GM13977 (cell line): Measurements from ENCODE around the gene LMCD1.

Experiments
- DNase-seq: peaks from one replicate; pipeline ENCODE4 v3.0.0; 2012; ENCODE audit warnings: low spot score
- in situ Hi-C: fragments of 300-500 bp; cut with MboI; formaldehyde crosslinking; loops from one replicate; pipeline ENCODE4 v1.12.0; 2022; ENCODE audit warnings: low sequenced_read_pairs, low pct_unique_long_range_greater_than_20kb, mixed read lengths, inconsistent platforms; ENCODE audit not compliant: unreplicated experiment
- TF ChIP-seq, protein P1 (sequence below): IDR thresholded peaks from 2 replicates; pipeline ENCODE4 v1.5.1; 2012; ENCODE audit warnings: mild to moderate bottlenecking, control low read depth; ENCODE audit not compliant: insufficient read depth; ENCODE audit errors: extremely low read depth, missing control alignments

LMCD1 gene

DNA sequence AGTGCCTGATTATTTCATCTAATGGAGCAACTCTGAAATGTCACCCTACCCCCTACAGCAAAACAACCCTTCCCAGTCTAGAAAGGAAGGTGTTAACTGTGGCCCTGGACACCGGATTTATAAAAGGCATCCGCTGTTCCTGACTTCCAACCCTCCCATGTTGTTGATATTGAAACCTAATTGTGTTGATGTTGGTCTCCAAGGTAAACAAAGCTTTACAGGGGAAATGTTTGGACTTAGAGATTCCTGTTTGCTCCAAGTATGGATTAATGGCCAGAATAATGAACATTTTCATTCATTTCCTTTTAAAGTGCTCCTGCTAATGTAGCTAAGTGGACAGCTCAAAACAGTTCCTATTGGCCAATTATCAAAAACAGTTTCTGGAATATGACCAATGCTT, 19.4 kb upstream of the LMCD1 start:
- in situ Hi-C loops: no loop called here
- TF ChIP-seq, protein P1, sequence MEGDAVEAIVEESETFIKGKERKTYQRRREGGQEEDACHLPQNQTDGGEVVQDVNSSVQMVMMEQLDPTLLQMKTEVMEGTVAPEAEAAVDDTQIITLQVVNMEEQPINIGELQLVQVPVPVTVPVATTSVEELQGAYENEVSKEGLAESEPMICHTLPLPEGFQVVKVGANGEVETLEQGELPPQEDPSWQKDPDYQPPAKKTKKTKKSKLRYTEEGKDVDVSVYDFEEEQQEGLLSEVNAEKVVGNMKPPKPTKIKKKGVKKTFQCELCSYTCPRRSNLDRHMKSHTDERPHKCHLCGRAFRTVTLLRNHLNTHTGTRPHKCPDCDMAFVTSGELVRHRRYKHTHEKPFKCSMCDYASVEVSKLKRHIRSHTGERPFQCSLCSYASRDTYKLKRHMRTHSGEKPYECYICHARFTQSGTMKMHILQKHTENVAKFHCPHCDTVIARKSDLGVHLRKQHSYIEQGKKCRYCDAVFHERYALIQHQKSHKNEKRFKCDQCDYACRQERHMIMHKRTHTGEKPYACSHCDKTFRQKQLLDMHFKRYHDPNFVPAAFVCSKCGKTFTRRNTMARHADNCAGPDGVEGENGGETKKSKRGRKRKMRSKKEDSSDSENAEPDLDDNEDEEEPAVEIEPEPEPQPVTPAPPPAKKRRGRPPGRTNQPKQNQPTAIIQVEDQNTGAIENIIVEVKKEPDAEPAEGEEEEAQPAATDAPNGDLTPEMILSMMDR: no peak
- DNase-seq: no peak

DNA sequence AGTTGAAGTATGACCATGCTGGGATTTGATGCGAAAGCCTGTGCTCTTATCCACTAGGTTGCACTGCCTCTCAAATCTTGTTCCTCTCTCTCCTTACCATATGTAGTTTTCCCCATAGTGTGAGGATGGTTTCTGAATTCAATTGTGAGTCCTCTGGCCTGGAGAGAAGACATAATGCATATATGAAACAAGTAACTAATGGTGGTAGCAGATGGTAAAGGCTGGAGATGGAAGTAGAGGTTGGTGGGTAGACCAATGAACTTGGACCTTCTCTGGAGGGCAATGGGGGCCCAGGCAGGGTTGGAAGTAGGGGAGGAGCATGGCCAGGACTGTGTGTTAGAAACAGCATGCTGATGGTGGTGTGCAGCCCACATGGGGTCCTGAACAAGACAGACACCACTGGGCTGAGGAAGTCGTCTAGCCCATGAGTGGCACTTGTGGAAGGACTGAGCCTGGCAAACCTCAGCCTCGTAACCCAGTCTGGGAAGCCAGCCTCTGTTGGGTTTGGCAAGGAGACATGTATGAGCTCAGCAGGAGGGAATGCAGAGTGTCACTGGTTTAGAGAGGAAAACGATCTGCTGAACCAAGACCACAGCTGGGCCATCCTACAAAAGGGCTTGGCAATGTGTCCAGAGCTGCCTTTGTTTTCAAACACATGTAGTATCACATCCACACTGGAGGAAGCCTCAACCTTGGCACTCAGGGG, 18.5 kb upstream of the LMCD1 start:
- TF ChIP-seq, protein P1: no peak
- in situ Hi-C loops: no loop called here
- no peak for DNase-seq

DNA sequence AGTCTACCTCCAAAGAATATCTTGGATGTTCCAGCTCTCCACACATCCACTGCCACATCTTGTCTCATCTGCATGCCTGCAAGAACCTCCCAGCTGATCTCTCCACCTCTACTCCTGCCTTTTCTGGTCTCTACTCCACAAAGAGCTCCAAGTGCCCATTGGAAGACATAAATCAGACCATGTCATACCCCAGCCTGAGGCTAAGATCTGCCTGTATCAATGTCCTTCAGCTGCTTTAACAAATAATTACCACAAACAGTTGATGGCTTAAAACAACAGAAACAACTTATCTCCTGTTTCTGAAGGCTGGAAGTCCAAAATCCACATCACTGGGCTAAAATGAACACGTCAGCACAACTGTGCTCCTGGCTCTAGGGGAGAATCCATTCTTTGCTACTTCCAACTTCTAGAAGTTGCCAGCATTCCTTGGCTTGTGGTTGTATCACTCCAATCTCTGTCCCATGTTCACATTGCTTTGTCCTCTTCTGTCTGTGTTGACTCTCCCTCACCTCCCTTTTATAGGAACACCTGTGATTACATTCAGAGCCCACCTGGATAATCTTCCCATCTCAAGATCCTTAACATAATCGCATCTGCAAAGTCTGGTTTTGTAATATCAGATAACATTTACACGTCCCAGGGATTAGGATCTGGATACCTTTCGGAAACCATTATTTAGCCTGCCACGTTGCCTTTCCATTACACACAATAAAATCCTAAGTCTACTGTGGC, 17.0 kb upstream of the LMCD1 start:
- DNase-seq: no peak
- in situ Hi-C loops: no loop called here
- TF ChIP-seq, protein P1: no peak

GRCh38 chr3:8485141-8485870, 16.3 kb upstream of the LMCD1 start:
- DNase-seq: no peak
- in situ Hi-C loops: no loop called here
- TF ChIP-seq, protein P1: no peak

GRCh38 chr3:8485943-8486342, 15.7 kb upstream of the LMCD1 start:
- TF ChIP-seq, protein P1: no peak
- DNase-seq: no peak
- in situ Hi-C loops: no loop called here

DNA sequence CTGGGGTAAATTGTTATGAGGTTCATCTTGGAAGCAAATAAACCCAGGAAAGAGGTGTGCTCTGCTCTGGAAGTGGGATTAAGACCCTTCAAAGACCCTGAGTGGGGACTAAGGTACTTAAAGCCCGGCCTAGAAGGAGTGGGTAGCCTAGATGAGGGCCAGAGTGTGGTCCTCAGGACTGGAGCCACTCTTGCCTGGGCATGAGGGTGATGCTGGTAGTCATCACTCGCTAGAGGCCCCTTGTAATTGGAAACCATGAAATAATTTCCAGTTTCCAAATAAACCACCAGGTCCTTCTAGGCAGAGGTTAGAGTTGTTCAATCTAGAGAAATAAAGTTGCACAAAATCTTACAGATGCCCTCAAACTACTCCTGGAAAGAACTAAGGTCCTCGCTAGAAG, 15.2 kb upstream of the LMCD1 start:
- no peak for DNase-seq
- in situ Hi-C loops: no loop called here
- TF ChIP-seq, protein P1: no peak
